HCT116 (cell line): ENCODE measurements around the gene NFATC2IP.
"Not testable (repeated sequence)": the region's sequence is repeated elsewhere in the genome, so short reads cannot be mapped to it uniquely, and the experiment has no call there.

Source experiments
- EZH2 ChIP-seq: fragments of 200-600 bp; sonication (generic); IDR thresholded peaks from 2 replicates; pipeline ENCODE4 v1.6.1; 2017; ENCODE audit warnings: antibody characterized with exemption, mixed run types
- EZH2phosphoT487 ChIP-seq: fragments of 200-600 bp; IDR thresholded peaks from 2 replicates; pipeline ENCODE4 v1.6.1; 2018; ENCODE audit warnings: antibody characterized with exemption, borderline replicate concordance
- JUND ChIP-seq: IDR thresholded peaks from 2 replicates; pipeline ENCODE4 v1.6.1; 2012
- TF ChIP-seq, protein P1 (sequence below): IDR thresholded peaks from 2 replicates; pipeline ENCODE4 v1.6.1; 2012; ENCODE audit warnings: low read depth

DNA sequence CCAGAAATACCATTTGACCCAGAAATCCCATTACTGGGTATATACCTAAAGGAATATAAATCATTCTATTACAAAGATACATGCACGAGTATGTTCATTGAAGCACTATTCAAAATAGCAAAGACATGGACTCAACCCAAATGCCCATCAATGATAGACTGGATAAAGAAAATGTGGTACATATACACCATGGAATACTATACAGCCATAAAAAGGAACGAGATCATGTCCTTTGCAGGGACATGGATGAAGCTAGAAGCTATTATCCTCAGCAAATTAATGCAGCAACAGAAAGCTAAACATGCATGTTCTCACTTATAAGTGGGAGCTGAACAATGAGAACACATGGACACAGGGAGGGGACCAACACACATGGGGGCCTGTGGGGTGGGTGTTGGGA lies 24.5 kb upstream of the NFATC2IP start:
- TF ChIP-seq, protein P1, sequence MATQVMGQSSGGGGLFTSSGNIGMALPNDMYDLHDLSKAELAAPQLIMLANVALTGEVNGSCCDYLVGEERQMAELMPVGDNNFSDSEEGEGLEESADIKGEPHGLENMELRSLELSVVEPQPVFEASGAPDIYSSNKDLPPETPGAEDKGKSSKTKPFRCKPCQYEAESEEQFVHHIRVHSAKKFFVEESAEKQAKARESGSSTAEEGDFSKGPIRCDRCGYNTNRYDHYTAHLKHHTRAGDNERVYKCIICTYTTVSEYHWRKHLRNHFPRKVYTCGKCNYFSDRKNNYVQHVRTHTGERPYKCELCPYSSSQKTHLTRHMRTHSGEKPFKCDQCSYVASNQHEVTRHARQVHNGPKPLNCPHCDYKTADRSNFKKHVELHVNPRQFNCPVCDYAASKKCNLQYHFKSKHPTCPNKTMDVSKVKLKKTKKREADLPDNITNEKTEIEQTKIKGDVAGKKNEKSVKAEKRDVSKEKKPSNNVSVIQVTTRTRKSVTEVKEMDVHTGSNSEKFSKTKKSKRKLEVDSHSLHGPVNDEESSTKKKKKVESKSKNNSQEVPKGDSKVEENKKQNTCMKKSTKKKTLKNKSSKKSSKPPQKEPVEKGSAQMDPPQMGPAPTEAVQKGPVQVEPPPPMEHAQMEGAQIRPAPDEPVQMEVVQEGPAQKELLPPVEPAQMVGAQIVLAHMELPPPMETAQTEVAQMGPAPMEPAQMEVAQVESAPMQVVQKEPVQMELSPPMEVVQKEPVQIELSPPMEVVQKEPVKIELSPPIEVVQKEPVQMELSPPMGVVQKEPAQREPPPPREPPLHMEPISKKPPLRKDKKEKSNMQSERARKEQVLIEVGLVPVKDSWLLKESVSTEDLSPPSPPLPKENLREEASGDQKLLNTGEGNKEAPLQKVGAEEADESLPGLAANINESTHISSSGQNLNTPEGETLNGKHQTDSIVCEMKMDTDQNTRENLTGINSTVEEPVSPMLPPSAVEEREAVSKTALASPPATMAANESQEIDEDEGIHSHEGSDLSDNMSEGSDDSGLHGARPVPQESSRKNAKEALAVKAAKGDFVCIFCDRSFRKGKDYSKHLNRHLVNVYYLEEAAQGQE = not testable (repeated sequence)
- TF ChIP-seq JUND, EZH2, EZH2phosphoT487: not testable (repeated sequence)
